HEK293 (cell line): ENCODE data around the gene GTPBP10.

Experiments used
- CTCF ChIA-PET: fragments of 350-600 bp; formaldehyde crosslinking; extraction: SDS; loops from one replicate; lab custom pipeline; 2021; ENCODE audit warnings: antibody characterized with exemption; lab: Yijun Ruan, JAX
- POLR2A ChIA-PET: fragments of 300-600 bp; formaldehyde crosslinking; extraction: SDS; loops from one replicate; lab custom pipeline; 2020; ENCODE audit warnings: antibody characterized with exemption, inconsistent platforms; lab: Yijun Ruan, JAX
- H3K27ac ChIP-seq: fragments of 200-500 bp; sonication (Bioruptor generic); 2 replicates; pipeline ENCODE4 v1.5.1; 2014; ENCODE audit warnings: low read depth, low read length, control low read depth, inconsistent platforms; ENCODE audit errors: extremely low read depth
- H3K36me3 ChIP-seq, 2 experiments: fragments of 200-500 bp in 1 of 2; sonication (Bioruptor generic) in 1 of 2; 1 replicate in 1 of 2; 2 replicates in 1 of 2; pipeline ENCODE4 v1.5.1; 2014 to 2017; ENCODE audit warnings: inconsistent platforms in 2 of 2, low read length in 2 of 2; ENCODE audit not compliant: control insufficient read depth in 2 of 2, insufficient read depth in 1 of 2
- H3K4me1 ChIP-seq: fragments of 200-500 bp; sonication (Bioruptor generic); 2 replicates; pipeline ENCODE4 v1.5.1; 2014; ENCODE audit warnings: mild to moderate bottlenecking, low read length, inconsistent platforms; ENCODE audit not compliant: control insufficient read depth, insufficient read depth
- H3K4me3 ChIP-seq: 2 replicates; pipeline ENCODE4 v1.5.1; 2011; ENCODE audit warnings: low read depth, mild to moderate bottlenecking, control low read depth, low read length, moderate library complexity
- H3K9me3 ChIP-seq: fragments of 200-500 bp; sonication (Bioruptor generic); 2 replicates; pipeline ENCODE4 v1.5.1; 2014; ENCODE audit warnings: low read depth, low read length, inconsistent platforms; ENCODE audit not compliant: control insufficient read depth, insufficient read depth
- EGR2 ChIP-seq: fragments of 450-650 bp; formaldehyde crosslinking; IDR thresholded peaks from 2 replicates; pipeline ENCODE4 v1.5.1; 2016; ENCODE audit warnings: low read depth, missing biosample characterization, missing genetic modification characterization
- KLF9 ChIP-seq: fragments of 450-650 bp; formaldehyde crosslinking; IDR thresholded peaks from 2 replicates; pipeline ENCODE4 v1.5.1; 2016; ENCODE audit warnings: missing biosample characterization, missing genetic modification characterization, low read depth
- MZF1 ChIP-seq: fragments of 450-650 bp; formaldehyde crosslinking; IDR thresholded peaks from 2 replicates; pipeline ENCODE4 v1.5.1; 2017; ENCODE audit warnings: missing biosample characterization, missing genetic modification characterization, borderline replicate concordance
- PRDM1 ChIP-seq: fragments of 450-650 bp; formaldehyde crosslinking; IDR thresholded peaks from 2 replicates; pipeline ENCODE4; 2016; ENCODE audit warnings: missing biosample characterization, missing genetic modification characterization
- SCRT1 ChIP-seq: fragments of 450-650 bp; formaldehyde crosslinking; IDR thresholded peaks from 2 replicates; pipeline ENCODE4 v1.5.1; 2016; ENCODE audit warnings: missing biosample characterization, missing genetic modification characterization, borderline replicate concordance
- SP3 ChIP-seq: fragments of 450-650 bp; formaldehyde crosslinking; IDR thresholded peaks from 2 replicates; pipeline ENCODE4 v1.5.1; 2016; ENCODE audit warnings: missing biosample characterization, missing genetic modification characterization
- ZBTB20 ChIP-seq: fragments of 450-650 bp; formaldehyde crosslinking; IDR thresholded peaks from 2 replicates; pipeline ENCODE4 v1.5.1; 2016; ENCODE audit warnings: missing biosample characterization, missing genetic modification characterization
- ZNF10 ChIP-seq: fragments of 450-650 bp; formaldehyde crosslinking; IDR thresholded peaks from 2 replicates; pipeline ENCODE4 v1.5.1; 2017; ENCODE audit warnings: missing biosample characterization, missing genetic modification characterization
- ZNF112 ChIP-seq: fragments of 450-650 bp; formaldehyde crosslinking; IDR thresholded peaks from 2 replicates; pipeline ENCODE4 v1.5.0; 2017; ENCODE audit warnings: missing biosample characterization, missing genetic modification characterization
- ZNF169 ChIP-seq: fragments of 450-650 bp; formaldehyde crosslinking; IDR thresholded peaks from 2 replicates; pipeline ENCODE4 v1.5.1; 2016; ENCODE audit warnings: missing biosample characterization, missing genetic modification characterization
- ZNF239 ChIP-seq: fragments of 450-650 bp; formaldehyde crosslinking; IDR thresholded peaks from 2 replicates; pipeline ENCODE4 v1.5.1; 2016; ENCODE audit warnings: missing biosample characterization, missing genetic modification characterization
- ZNF426 ChIP-seq: fragments of 450-650 bp; formaldehyde crosslinking; IDR thresholded peaks from 2 replicates; pipeline ENCODE4 v1.5.1; 2017; ENCODE audit warnings: missing biosample characterization, missing genetic modification characterization, mild to moderate bottlenecking, inconsistent platforms, moderate library complexity
- ZNF501 ChIP-seq: fragments of 450-650 bp; formaldehyde crosslinking; IDR thresholded peaks from 2 replicates; pipeline ENCODE4 v1.5.1; 2016; ENCODE audit warnings: missing biosample characterization, missing genetic modification characterization
- ZNF521 ChIP-seq: fragments of 450-650 bp; formaldehyde crosslinking; IDR thresholded peaks from 2 replicates; pipeline ENCODE4 v1.5.1; 2017; ENCODE audit warnings: missing biosample characterization, mild to moderate bottlenecking, missing genetic modification characterization
- ZNF529 ChIP-seq: fragments of 450-650 bp; formaldehyde crosslinking; IDR thresholded peaks from 2 replicates; pipeline ENCODE4 v1.5.1; 2017; ENCODE audit warnings: missing genetic modification characterization, missing biosample characterization; ENCODE audit not compliant: insufficient replicate concordance
- ZNF600 ChIP-seq: fragments of 450-650 bp; formaldehyde crosslinking; IDR thresholded peaks from 2 replicates; pipeline ENCODE4 v1.5.1; 2016; ENCODE audit warnings: missing biosample characterization, missing genetic modification characterization
- ZNF629 ChIP-seq: fragments of 450-650 bp; formaldehyde crosslinking; IDR thresholded peaks from 2 replicates; pipeline ENCODE4 v1.5.1; 2017; ENCODE audit warnings: missing biosample characterization, missing genetic modification characterization
- ZNF677 ChIP-seq: fragments of 450-650 bp; IDR thresholded peaks from 2 replicates; pipeline ENCODE4 v1.5.0; 2018; ENCODE audit warnings: missing biosample characterization, mild to moderate bottlenecking, missing genetic modification characterization, moderate library complexity
- ZNF785 ChIP-seq: fragments of 450-650 bp; formaldehyde crosslinking; IDR thresholded peaks from 2 replicates; pipeline ENCODE4 v1.5.1; 2016; ENCODE audit warnings: missing biosample characterization, missing genetic modification characterization
- ZSCAN23 ChIP-seq: fragments of 450-650 bp; formaldehyde crosslinking; IDR thresholded peaks from 2 replicates; pipeline ENCODE4 v1.5.1; 2016; ENCODE audit warnings: missing biosample characterization, missing genetic modification characterization
- ZSCAN30 ChIP-seq: fragments of 450-650 bp; IDR thresholded peaks from 2 replicates; pipeline ENCODE4 v1.5.1; 2018; ENCODE audit warnings: missing biosample characterization, mild to moderate bottlenecking, missing genetic modification characterization, moderate library complexity
- TF ChIP-seq, protein P1 (sequence below): fragments of 450-650 bp; IDR thresholded peaks from 2 replicates; pipeline ENCODE4 v1.5.1; 2018; ENCODE audit warnings: missing biosample characterization, mild to moderate bottlenecking, missing genetic modification characterization
- TF ChIP-seq, protein P2 (sequence below): fragments of 450-650 bp; formaldehyde crosslinking; IDR thresholded peaks from 2 replicates; pipeline ENCODE4 v1.5.1; 2016; ENCODE audit warnings: missing biosample characterization, missing genetic modification characterization
- TF ChIP-seq, protein P3 (sequence below): fragments of 450-650 bp; formaldehyde crosslinking; IDR thresholded peaks from 2 replicates; pipeline ENCODE4 v1.5.1; 2016; ENCODE audit warnings: missing biosample characterization, missing genetic modification characterization

Gene GTPBP10

DNA sequence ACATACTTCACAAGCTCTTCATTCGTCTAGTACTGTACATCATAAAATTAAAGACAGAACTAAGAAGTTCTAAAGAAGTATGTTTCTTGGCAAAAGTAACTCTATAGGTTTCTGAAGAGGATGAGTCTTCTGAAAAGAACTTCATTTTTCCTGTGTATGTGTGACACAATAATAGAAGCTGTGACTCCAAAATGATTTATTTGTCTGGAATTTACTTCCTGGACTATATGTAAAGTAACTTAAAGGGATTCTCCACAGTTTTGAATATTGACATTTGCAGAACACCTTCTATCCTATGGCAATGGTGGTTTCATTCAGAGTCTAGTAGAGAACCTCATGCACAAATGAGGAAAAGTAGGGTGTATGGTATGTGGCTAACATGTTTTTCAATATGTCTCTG, 36.9 kb downstream of the GTPBP10 start (continued):
- TF ChIP-seq ZNF600 = no peak
- TF ChIP-seq MZF1 (tag by site-specific recombination) = no peak
- TF ChIP-seq ZNF10 (tag by site-specific recombination) = no peak
- TF ChIP-seq ZNF169 (tag by site-specific recombination) = no peak
- no peak for TF ChIP-seq ZSCAN23 (tag by site-specific recombination)
- TF ChIP-seq ZNF426 (tag by site-specific recombination) = no peak
- no peak for TF ChIP-seq ZNF529 (tag by site-specific recombination)
- TF ChIP-seq, protein P1, sequence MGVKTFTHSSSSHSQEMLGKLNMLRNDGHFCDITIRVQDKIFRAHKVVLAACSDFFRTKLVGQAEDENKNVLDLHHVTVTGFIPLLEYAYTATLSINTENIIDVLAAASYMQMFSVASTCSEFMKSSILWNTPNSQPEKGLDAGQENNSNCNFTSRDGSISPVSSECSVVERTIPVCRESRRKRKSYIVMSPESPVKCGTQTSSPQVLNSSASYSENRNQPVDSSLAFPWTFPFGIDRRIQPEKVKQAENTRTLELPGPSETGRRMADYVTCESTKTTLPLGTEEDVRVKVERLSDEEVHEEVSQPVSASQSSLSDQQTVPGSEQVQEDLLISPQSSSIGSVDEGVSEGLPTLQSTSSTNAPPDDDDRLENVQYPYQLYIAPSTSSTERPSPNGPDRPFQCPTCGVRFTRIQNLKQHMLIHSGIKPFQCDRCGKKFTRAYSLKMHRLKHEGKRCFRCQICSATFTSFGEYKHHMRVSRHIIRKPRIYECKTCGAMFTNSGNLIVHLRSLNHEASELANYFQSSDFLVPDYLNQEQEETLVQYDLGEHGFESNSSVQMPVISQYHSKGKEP (tag by site-specific recombination) = no peak

GRCh38 chr7:90383861-90384260, 37.3 kb downstream of the GTPBP10 start:
- no peak overlapping the region for H3K4me3 ChIP-seq
- CTCF ChIA-PET = no interaction called here
- TF ChIP-seq PRDM1 (tag by site-specific recombination) = no peak
- no peak for TF ChIP-seq KLF9 (tag by site-specific recombination)
- TF ChIP-seq ZNF112 (tag by site-specific recombination) = no peak
- TF ChIP-seq ZSCAN30 (tag by site-specific recombination) = no peak
- no peak for TF ChIP-seq ZNF239 (tag by site-specific recombination)
- TF ChIP-seq, protein P1 (tag by site-specific recombination) = no peak
- TF ChIP-seq ZNF785 (tag by site-specific recombination) = no peak
- TF ChIP-seq ZNF677 (tag by site-specific recombination) = no peak
- no peak for TF ChIP-seq EGR2 (tag by site-specific recombination)
- no peak for TF ChIP-seq SCRT1 (tag by site-specific recombination)
- TF ChIP-seq ZBTB20 = no peak
- no peak for TF ChIP-seq SP3
- TF ChIP-seq, protein P2, sequence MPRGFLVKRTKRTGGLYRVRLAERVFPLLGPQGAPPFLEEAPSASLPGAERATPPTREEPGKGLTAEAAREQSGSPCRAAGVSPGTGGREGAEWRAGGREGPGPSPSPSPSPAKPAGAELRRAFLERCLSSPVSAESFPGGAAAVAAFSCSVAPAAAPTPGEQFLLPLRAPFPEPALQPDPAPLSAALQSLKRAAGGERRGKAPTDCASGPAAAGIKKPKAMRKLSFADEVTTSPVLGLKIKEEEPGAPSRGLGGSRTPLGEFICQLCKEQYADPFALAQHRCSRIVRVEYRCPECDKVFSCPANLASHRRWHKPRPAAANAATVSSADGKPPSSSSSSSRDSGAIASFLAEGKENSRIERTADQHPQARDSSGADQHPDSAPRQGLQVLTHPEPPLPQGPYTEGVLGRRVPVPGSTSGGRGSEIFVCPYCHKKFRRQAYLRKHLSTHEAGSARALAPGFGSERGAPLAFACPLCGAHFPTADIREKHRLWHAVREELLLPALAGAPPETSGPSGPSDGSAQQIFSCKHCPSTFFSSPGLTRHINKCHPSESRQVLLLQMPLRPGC = no peak
- TF ChIP-seq ZNF521 (tag by site-specific recombination) = no peak
- TF ChIP-seq, all 188 proteins: peak for 0
- Histone ChIP-seq H3K9me3 (no peaks in the 10 kb centered on the region), H3K27ac (no peak overlapping the region), H3K4me1 (no peaks in the 10 kb centered on the region), H3K36me3 (peaks cover 40 to 59% of the 10 kb centered on the region in 2 experiments)
- POLR2A ChIA-PET = no interaction called here

GRCh38 chr7:90384433-90384832, 37.9 kb downstream of the GTPBP10 start:
- CTCF ChIA-PET = no interaction called here
- Histone ChIP-seq H3K4me1 (no peaks in the 10 kb centered on the region), H3K27ac (no peak overlapping the region), H3K36me3 (peaks cover 38 to 54% of the 10 kb centered on the region in 2 experiments), H3K9me3 (no peaks in the 10 kb centered on the region), H3K4me3 (no peak overlapping the region)
- POLR2A ChIA-PET = no interaction called here
- TF ChIP-seq, protein P3, sequence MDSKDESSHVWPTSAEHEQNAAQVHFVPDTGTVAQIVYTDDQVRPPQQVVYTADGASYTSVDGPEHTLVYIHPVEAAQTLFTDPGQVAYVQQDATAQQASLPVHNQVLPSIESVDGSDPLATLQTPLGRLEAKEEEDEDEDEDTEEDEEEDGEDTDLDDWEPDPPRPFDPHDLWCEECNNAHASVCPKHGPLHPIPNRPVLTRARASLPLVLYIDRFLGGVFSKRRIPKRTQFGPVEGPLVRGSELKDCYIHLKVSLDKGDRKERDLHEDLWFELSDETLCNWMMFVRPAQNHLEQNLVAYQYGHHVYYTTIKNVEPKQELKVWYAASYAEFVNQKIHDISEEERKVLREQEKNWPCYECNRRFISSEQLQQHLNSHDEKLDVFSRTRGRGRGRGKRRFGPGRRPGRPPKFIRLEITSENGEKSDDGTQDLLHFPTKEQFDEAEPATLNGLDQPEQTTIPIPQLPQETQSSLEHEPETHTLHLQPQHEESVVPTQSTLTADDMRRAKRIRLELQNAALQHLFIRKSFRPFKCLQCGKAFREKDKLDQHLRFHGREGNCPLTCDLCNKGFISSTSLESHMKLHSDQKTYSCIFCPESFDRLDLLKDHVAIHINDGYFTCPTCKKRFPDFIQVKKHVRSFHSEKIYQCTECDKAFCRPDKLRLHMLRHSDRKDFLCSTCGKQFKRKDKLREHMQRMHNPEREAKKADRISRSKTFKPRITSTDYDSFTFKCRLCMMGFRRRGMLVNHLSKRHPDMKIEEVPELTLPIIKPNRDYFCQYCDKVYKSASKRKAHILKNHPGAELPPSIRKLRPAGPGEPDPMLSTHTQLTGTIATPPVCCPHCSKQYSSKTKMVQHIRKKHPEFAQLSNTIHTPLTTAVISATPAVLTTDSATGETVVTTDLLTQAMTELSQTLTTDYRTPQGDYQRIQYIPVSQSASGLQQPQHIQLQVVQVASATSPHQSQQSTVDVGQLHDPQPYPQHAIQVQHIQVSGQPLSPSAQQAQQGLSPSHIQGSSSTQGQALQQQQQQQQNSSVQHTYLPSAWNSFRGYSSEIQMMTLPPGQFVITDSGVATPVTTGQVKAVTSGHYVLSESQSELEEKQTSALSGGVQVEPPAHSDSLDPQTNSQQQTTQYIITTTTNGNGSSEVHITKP = no peak
- TF ChIP-seq ZNF529 (tag by site-specific recombination) = no peak
- no peak for TF ChIP-seq ZNF629 (tag by site-specific recombination)
- no peak for TF ChIP-seq ZNF501 (tag by site-specific recombination)
